ENCODE results near the gene TRIM28.
"Not testable (repeated sequence)": the region's sequence is repeated elsewhere in the genome, so short reads cannot be mapped to it uniquely, and the experiment has no call there.

Gene TRIM28

GRCh38 chr19:58543826-58544590 is at the start of gene TRIM28:
TRIM28 (plus strand) TSS chr19:58544064; CDS start chr19:58544758, 694 bp downstream.
- peak; percentile 99 for DNase-seq

GRCh38 chr19:58497634-58498170 is 46.2 kb upstream of the TRIM28 start:
- no peak for DNase-seq

GRCh38 chr19:58498316-58499020 is 45.4 kb upstream of the TRIM28 start:
- no peak for DNase-seq

GRCh38 chr19:58499021-58499927 is 44.6 kb upstream of the TRIM28 start:
- peak; percentile 99 for DNase-seq

GRCh38 chr19:58500242-58500641 is 43.6 kb upstream of the TRIM28 start:
- no peak for DNase-seq

GRCh38 chr19:58507602-58508223 is 36.2 kb upstream of the TRIM28 start:
- DNase-seq: not testable (repeated sequence)

- DNase-seq: no peak
These were observed 34.2 kb upstream of the TRIM28 start for GRCh38 chr19:58509731-58510083.

- no peak for DNase-seq
These were observed 33.6 kb upstream of the TRIM28 start for GRCh38 chr19:58510084-58510862.

- DNase-seq: no peak
These were observed 32.3 kb upstream of the TRIM28 start, which contains the start of gene SLC27A5 for GRCh38 chr19:58511353-58512208. SLC27A5 (minus strand) TSS chr19:58511992; CDS start chr19:58511955, 37 bp downstream.

GRCh38 chr19:58513213-58513693 is 30.6 kb upstream of the TRIM28 start:
- DNase-seq: no peak

GRCh38 chr19:58513694-58514563 is 29.9 kb upstream of the TRIM28 start:
- DNase-seq: peak; percentile 74

GRCh38 chr19:58514564-58515022 is 29.3 kb upstream of the TRIM28 start:
- DNase-seq: no peak

GRCh38 chr19:58515259-58515658 is 28.6 kb upstream of the TRIM28 start:
- no peak for DNase-seq

- DNase-seq: no peak
These were observed 27.5 kb upstream of the TRIM28 start for GRCh38 chr19:58516246-58516836.

GRCh38 chr19:58516964-58517833 is 26.7 kb upstream of the TRIM28 start:
- no peak for DNase-seq

- DNase-seq: peak; percentile 8
These were observed 25.4 kb upstream of the TRIM28 start for GRCh38 chr19:58518256-58519086.

GRCh38 chr19:58519087-58519354 is 24.8 kb upstream of the TRIM28 start:
- DNase-seq: peak; percentile 76
